Stimulated activated naive CD8-positive, alpha-beta T cell treated with anti-CD3 and anti-CD28 coated beads, Interleukin-15, Interleukin-2, amounts not matched to agents 100 ng/mL and 50 ng/mL, for 24 hours (primary cell): Measurements from ENCODE around the gene HOXC12.
A peak's percentile ranks its signal among the peaks of the same experiment; 100 is the strongest.

ENCODE experiments used
- H3K27ac Mint-ChIP-seq: one replicate; pipeline ENCODE4 v1.8.0; 2021; ENCODE audit warnings: mild to moderate bottlenecking, mixed read lengths
- H3K27me3 Mint-ChIP-seq: one replicate; pipeline ENCODE4 v1.8.0; 2021; ENCODE audit warnings: mixed read lengths
- H3K36me3 Mint-ChIP-seq: one replicate; pipeline ENCODE4 v1.8.0; 2021; ENCODE audit warnings: low read depth, mixed read lengths
- H3K4me1 Mint-ChIP-seq: one replicate; pipeline ENCODE4 v1.8.0; 2021; ENCODE audit warnings: low read depth, mixed read lengths
- H3K4me3 Mint-ChIP-seq: one replicate; pipeline ENCODE4 v1.8.0; 2021; ENCODE audit warnings: mild to moderate bottlenecking, mixed read lengths
- H3K9me3 Mint-ChIP-seq: one replicate; pipeline ENCODE4 v1.8.0; 2021; ENCODE audit warnings: mixed read lengths

The HOXC12 gene

GRCh38 chr12:53971129-53971528 is 16.4 kb downstream of the HOXC12 start:
- peaks cover 92% of the 10 kb centered on the region for H3K27me3 Mint-ChIP-seq
- no peaks in the 10 kb centered on the region for H3K9me3 Mint-ChIP-seq
- peaks cover 24% of the 10 kb centered on the region for H3K4me1 Mint-ChIP-seq
- H3K27ac Mint-ChIP-seq: no peak overlapping the region
- H3K4me3 Mint-ChIP-seq: no peak overlapping the region
- peaks cover 9% of the 10 kb centered on the region for H3K36me3 Mint-ChIP-seq

GRCh38 chr12:53971686-53972085 is 17.0 kb downstream of the HOXC12 start:
- H3K36me3 Mint-ChIP-seq: peaks cover 9% of the 10 kb centered on the region
- H3K9me3 Mint-ChIP-seq: no peaks in the 10 kb centered on the region
- peaks cover 18% of the 10 kb centered on the region for H3K4me1 Mint-ChIP-seq
- H3K27ac Mint-ChIP-seq: no peak overlapping the region
- H3K27me3 Mint-ChIP-seq: peaks cover 92% of the 10 kb centered on the region
- no peak overlapping the region for H3K4me3 Mint-ChIP-seq

- Mint-ChIP-seq H3K4me3 (no peak overlapping the region), H3K9me3 (no peaks in the 10 kb centered on the region), H3K4me1 (peaks cover 18% of the 10 kb centered on the region)
These were observed 17.5 kb downstream of the HOXC12 start for GRCh38 chr12:53972152-53972702.

GRCh38 chr12:53972722-53973235 is 18.1 kb downstream of the HOXC12 start, which contains the start of gene HOXC11:
Gene HOXC11, plus strand, starts transcription at chr12:53973126. Its CDS starts 116 bp downstream, at chr12:53973242.
- Mint-ChIP-seq H3K27ac (peak within 1 kb of the TSS; percentile 70), H3K27me3 (peaks cover 92% of the 10 kb centered on the region), H3K9me3 (no peaks in the 10 kb centered on the region), H3K4me1 (peaks cover 18% of the 10 kb centered on the region), H3K4me3 (peak within 1 kb of the TSS; percentile 48), H3K36me3 (peaks cover 9% of the 10 kb centered on the region)

More at GRCh38 chr12:53972152-53972702, 17.5 kb downstream of the HOXC12 start:
- Mint-ChIP-seq H3K36me3 (peaks cover 9% of the 10 kb centered on the region), H3K27me3 (peaks cover 92% of the 10 kb centered on the region), H3K27ac (no peak overlapping the region)

- H3K36me3 Mint-ChIP-seq: peaks cover 9% of the 10 kb centered on the region
- H3K4me1 Mint-ChIP-seq: peaks cover 18% of the 10 kb centered on the region
- H3K27me3 Mint-ChIP-seq: peaks cover 92% of the 10 kb centered on the region
- H3K9me3 Mint-ChIP-seq: no peaks in the 10 kb centered on the region
- peak overlapping the region; percentile 70 for H3K27ac Mint-ChIP-seq
- peak overlapping the region; percentile 48 for H3K4me3 Mint-ChIP-seq
These were observed 18.7 kb downstream of the HOXC12 start for GRCh38 chr12:53973236-53974042.

- peak within 1 kb of the TSS; percentile 68 for H3K27ac Mint-ChIP-seq
- H3K9me3 Mint-ChIP-seq: no peaks in the 10 kb centered on the region
- H3K27me3 Mint-ChIP-seq: peaks cover 92% of the 10 kb centered on the region
- H3K4me3 Mint-ChIP-seq: peak within 1 kb of the TSS; percentile 48
- H3K4me1 Mint-ChIP-seq: peaks cover 18% of the 10 kb centered on the region
- H3K36me3 Mint-ChIP-seq: peaks cover 9% of the 10 kb centered on the region
These were observed 19.7 kb downstream of the HOXC12 start, which contains the start of gene HOTAIR for GRCh38 chr12:53974084-53975063. Gene HOTAIR, minus strand, starts transcription at chr12:53974954.

- Mint-ChIP-seq H3K36me3 (peaks cover 9% of the 10 kb centered on the region), H3K9me3 (no peaks in the 10 kb centered on the region), H3K27me3 (peaks cover 92% of the 10 kb centered on the region), H3K27ac (no peak overlapping the region), H3K4me3 (peak overlapping the region; percentile 48), H3K4me1 (peaks cover 18% of the 10 kb centered on the region)
These were observed 20.4 kb downstream of the HOXC12 start for GRCh38 chr12:53975064-53975471.

- H3K9me3 Mint-ChIP-seq: no peaks in the 10 kb centered on the region
- peaks cover 9% of the 10 kb centered on the region for H3K36me3 Mint-ChIP-seq
- H3K4me3 Mint-ChIP-seq: peak overlapping the region; percentile 48
- peaks cover 92% of the 10 kb centered on the region for H3K27me3 Mint-ChIP-seq
- peak overlapping the region; percentile 68 for H3K27ac Mint-ChIP-seq
- H3K4me1 Mint-ChIP-seq: peaks cover 21% of the 10 kb centered on the region
These were observed 20.9 kb downstream of the HOXC12 start for GRCh38 chr12:53975479-53976152.

- peaks cover 21% of the 10 kb centered on the region for H3K4me1 Mint-ChIP-seq
- H3K27ac Mint-ChIP-seq: no peak overlapping the region
- H3K36me3 Mint-ChIP-seq: peaks cover 9% of the 10 kb centered on the region
- H3K4me3 Mint-ChIP-seq: no peak overlapping the region
- no peaks in the 10 kb centered on the region for H3K9me3 Mint-ChIP-seq
- H3K27me3 Mint-ChIP-seq: peaks cover 92% of the 10 kb centered on the region
These were observed 21.6 kb downstream of the HOXC12 start for GRCh38 chr12:53976172-53976822.

- H3K4me3 Mint-ChIP-seq: no peak overlapping the region
- H3K27ac Mint-ChIP-seq: no peak overlapping the region
- H3K4me1 Mint-ChIP-seq: peaks cover 21% of the 10 kb centered on the region
- H3K27me3 Mint-ChIP-seq: peaks cover 92% of the 10 kb centered on the region
- peaks cover 9% of the 10 kb centered on the region for H3K36me3 Mint-ChIP-seq
- H3K9me3 Mint-ChIP-seq: no peaks in the 10 kb centered on the region
These were observed 22.3 kb downstream of the HOXC12 start for GRCh38 chr12:53976823-53977595.

- Mint-ChIP-seq H3K27me3 (peaks cover 92% of the 10 kb centered on the region), H3K4me1 (peaks cover 20% of the 10 kb centered on the region), H3K27ac (no peak overlapping the region), H3K36me3 (peaks cover 8% of the 10 kb centered on the region), H3K9me3 (no peaks in the 10 kb centered on the region), H3K4me3 (no peak overlapping the region)
These were observed 23.1 kb downstream of the HOXC12 start for GRCh38 chr12:53977596-53978445.
